SK-N-SH (cell line): ENCODE measurements around the gene LDLRAP1. TPM values are rescaled to one million over a fixed set of nuclear protein-coding genes. Genes with fewer than 3 reads are reported as not detected.

Experiments
- CTCF ChIA-PET: fragments of 300-600, 350-600 bp; formaldehyde crosslinking; extraction: SDS; loops from one replicate; lab custom pipeline; 2021; lab: Yijun Ruan, JAX
- POLR2A ChIA-PET: fragments of 350-600 bp; sonication (Branson Sonifier 250); formaldehyde crosslinking; extraction: SDS; loops from one replicate; lab custom pipeline; 2020; ENCODE audit warnings: antibody characterized with exemption, inconsistent platforms; lab: Yijun Ruan, JAX
- DNase-seq: peaks from one replicate; pipeline ENCODE4 v3.0.0; 2012
- H2AFZ ChIP-seq: fragments of 200-600 bp; sonication (generic); 2 replicates; pipeline ENCODE4 v1.8.1; 2016; ENCODE audit warnings: antibody characterized with exemption, mild to moderate bottlenecking, low read depth
- H3F3A ChIP-seq: fragments of 200-600 bp; sonication (generic); replicated peaks from 2 replicates; pipeline ENCODE3; 2016; ENCODE audit warnings: antibody characterized with exemption, mild to moderate bottlenecking; ENCODE audit not compliant: insufficient read depth
- H3K27ac ChIP-seq, 2 experiments: fragments of 200-500 bp in 1 of 2; fragments of 200-600 bp in 1 of 2; sonication (Bioruptor generic) in 1 of 2; sonication (generic), shearing (Covaris generic) in 1 of 2; 2 replicates each; pipeline versions ENCODE4 v1.5.1 to v1.6.1; 2014 to 2016; ENCODE audit warnings: low read depth in 2 of 2, inconsistent platforms in 1 of 2, low read length in 1 of 2, mild to moderate bottlenecking in 1 of 2, mixed read lengths in 1 of 2
- H3K27me3 ChIP-seq: fragments of 200-600 bp; sonication (generic), shearing (Covaris generic); 2 replicates; pipeline ENCODE4 v1.6.1; 2016; ENCODE audit warnings: mixed run types; ENCODE audit not compliant: insufficient read depth
- H3K36me3 ChIP-seq, 2 experiments: fragments of 200-500 bp in 1 of 2; fragments of 200-600 bp in 1 of 2; sonication (Bioruptor generic) in 1 of 2; sonication (generic) in 1 of 2; replicated peaks in 1 of 2; 2 replicates each; pipeline versions ENCODE3 to v1.5.1; 2014 to 2016; ENCODE audit warnings: low read length in 1 of 2, mild to moderate bottlenecking in 1 of 2; ENCODE audit not compliant: insufficient read depth in 2 of 2, control insufficient read depth in 1 of 2
- H3K4me1 ChIP-seq, 2 experiments: fragments of 200-500 bp in 1 of 2; fragments of 200-600 bp in 1 of 2; sonication (Bioruptor generic) in 1 of 2; sonication (generic), shearing (Covaris generic) in 1 of 2; 2 replicates each; pipeline versions ENCODE4 v1.5.1 to v1.6.1; 2014 to 2016; ENCODE audit warnings: low read depth in 1 of 2, low read length in 1 of 2, mixed run types in 1 of 2; ENCODE audit not compliant: insufficient read depth in 2 of 2, control insufficient read depth in 1 of 2
- H3K4me2 ChIP-seq: fragments of 200-600 bp; sonication (generic), shearing (Covaris generic); 2 replicates; pipeline ENCODE4 v1.6.1; 2017; ENCODE audit warnings: mixed run types
- H3K4me3 ChIP-seq, 2 experiments: fragments of 200-500 bp in 1 of 2; fragments of 200-600 bp in 1 of 2; sonication (Bioruptor generic) in 1 of 2; sonication (generic), shearing (Covaris generic) in 1 of 2; 2 replicates each; pipeline versions ENCODE4 v1.5.1 to v1.8.1; 2014 to 2016; ENCODE audit warnings: low read depth in 2 of 2, inconsistent platforms in 1 of 2, low read length in 1 of 2, mild to moderate bottlenecking in 1 of 2, mixed read lengths in 1 of 2, moderate library complexity in 1 of 2
- H3K79me2 ChIP-seq: fragments of 200-600 bp; sonication (generic); 2 replicates; pipeline ENCODE4 v1.8.1; 2017; ENCODE audit warnings: mild to moderate bottlenecking; ENCODE audit not compliant: insufficient read depth
- H3K9ac ChIP-seq: fragments of 200-600 bp; sonication (generic); 2 replicates; pipeline ENCODE4 v1.6.1; 2017; ENCODE audit warnings: mixed run types
- H3K9me2 ChIP-seq: fragments of 200-600 bp; sonication (generic); 2 replicates; pipeline ENCODE4 v1.6.1; 2017; ENCODE audit warnings: mixed run types
- H3K9me3 ChIP-seq: fragments of 200-600 bp; sonication (generic); 2 replicates; pipeline ENCODE4 v1.6.1; 2017; ENCODE audit warnings: mixed run types, mild to moderate bottlenecking, moderate library complexity
- H4K20me1 ChIP-seq: fragments of 200-600 bp; sonication (generic); 2 replicates; pipeline ENCODE4 v1.6.1; 2017; ENCODE audit warnings: mild to moderate bottlenecking, mixed run types; ENCODE audit not compliant: insufficient read depth
- ELF1 ChIP-seq: IDR thresholded peaks from 2 replicates; pipeline ENCODE4 v1.4.0; 2012
- EP300 ChIP-seq, 2 experiments: IDR thresholded peaks; 2 replicates each; pipeline versions ENCODE4 v1.4.0 to v1.6.1; 2012; ENCODE audit warnings: borderline replicate concordance in 1 of 2, low read depth in 1 of 2, low read length in 1 of 2
- EZH2phosphoT487 ChIP-seq: fragments of 200-600 bp; sonication (generic); IDR thresholded peaks from 2 replicates; pipeline ENCODE4 v1.6.1; 2017; ENCODE audit warnings: low read depth, mixed run types, mild to moderate bottlenecking, antibody characterized with exemption, moderate library complexity, borderline replicate concordance
- FOSL2 ChIP-seq: IDR thresholded peaks from 2 replicates; pipeline ENCODE4 v1.4.0; 2012; ENCODE audit warnings: low read depth, mild to moderate bottlenecking, moderate library complexity, borderline replicate concordance
- FOXM1 ChIP-seq: IDR thresholded peaks from 2 replicates; pipeline ENCODE4 v1.4.0; 2012; ENCODE audit warnings: low read depth, mild to moderate bottlenecking
- GABPA ChIP-seq: IDR thresholded peaks from 2 replicates; pipeline ENCODE4 v1.4.0; 2012; ENCODE audit warnings: low read depth, mild to moderate bottlenecking
- GATA2 ChIP-seq: sonication (generic); formaldehyde crosslinking; IDR thresholded peaks from 2 replicates; pipeline ENCODE4 v1.5.0; 2020; ENCODE audit warnings: mild to moderate bottlenecking, missing genetic modification reagents
- MEF2A ChIP-seq: IDR thresholded peaks from 2 replicates; pipeline ENCODE4 v1.4.0; 2012; ENCODE audit warnings: low read depth, borderline replicate concordance
- NFIC ChIP-seq: IDR thresholded peaks from 2 replicates; pipeline ENCODE4 v1.4.0; 2012; ENCODE audit warnings: borderline replicate concordance
- NRF1 ChIP-seq: IDR thresholded peaks from 2 replicates; pipeline ENCODE4 v1.6.1; 2012; ENCODE audit warnings: low read depth, mild to moderate bottlenecking, low read length
- RAD21 ChIP-seq: IDR thresholded peaks from 2 replicates; pipeline ENCODE4 v1.6.1; 2012; ENCODE audit warnings: mild to moderate bottlenecking, low read length
- RCOR1 ChIP-seq: fragments of 150-350 bp; IDR thresholded peaks from 2 replicates; pipeline ENCODE4 v1.6.1; 2017; ENCODE audit warnings: antibody characterized with exemption, low read length
- RXRA ChIP-seq: IDR thresholded peaks from 2 replicates; pipeline ENCODE4 v1.4.0; 2012; ENCODE audit warnings: low read depth, mild to moderate bottlenecking, borderline replicate concordance
- TEAD4 ChIP-seq: IDR thresholded peaks from 2 replicates; pipeline ENCODE4 v1.4.0; 2012; ENCODE audit warnings: mild to moderate bottlenecking, borderline replicate concordance; ENCODE audit not compliant: insufficient read depth
- WGBS: methylation state at CpG from one replicate; pipeline ENCODE4 v1.1.6; 2017; ENCODE audit warnings: low lambda C conversion rate; 5-methylcytosine and 5-hydroxymethylcytosine counted together
- polyA plus RNA-seq, 3 experiments: library from polyadenylated mRNA; depleted of rRNA; stranded (reverse); fragments of >200 nt; gene quantifications; 2 replicates each; pipeline ENCODE4 v1.2.3, GENCODE V29; 2012
- TF ChIP-seq, protein P1 (sequence below): IDR thresholded peaks from 2 replicates; pipeline ENCODE4 v1.4.0; 2012; ENCODE audit warnings: low read depth, borderline replicate concordance

LDLRAP1 gene
- polyA plus RNA-seq, 1 of the 3 experiments (the other 2 are of a cell fraction): 19.1 TPM

- Histone ChIP-seq H3K79me2 (no peaks in the 10 kb centered on the region), H3K9me3 (no peaks in the 10 kb centered on the region), H3F3A (no peaks in the 10 kb centered on the region), H3K4me3 (no peak overlapping the region), H3K27ac (no peak overlapping the region), H3K36me3 (no peaks in the 10 kb centered on the region), H3K9me2 (no peaks in the 10 kb centered on the region), H3K4me2 (no peak overlapping the region), H3K27me3 (no peaks in the 10 kb centered on the region; the same call in 1 of the 2 replicates), H2AFZ (no peak overlapping the region), H3K4me1 (no peaks in the 10 kb centered on the region), H4K20me1 (no peaks in the 10 kb centered on the region), H3K9ac (no peak overlapping the region)
- ChIA-PET CTCF (interaction anchor here (0.6 to 1.6 kb wide), 2 partner anchors 7 to 12 kb away, joined by 3 to 4 read pairs; no protein-coding TSS in a partner anchor), POLR2A (no interaction called here)
- WGBS: 81% methylated on average over 12 of the region's 21 CpGs
- TF ChIP-seq RXRA (no peak), MEF2A (no peak), RAD21 (no peak), GABPA (no peak), RCOR1 (no peak), EP300 (IDR thresholded peaks at IDR 0.05; ENCODE audit: borderline replicate concordance in 1 of 2, low read depth in 1 of 2, low read length in 1 of 2) (no peak), GATA2 (CRISPR knock-in tag) (no peak), EZH2phosphoT487 (no peak), TEAD4 (no peak), NRF1 (no peak), ELF1 (no peak), FOSL2 (no peak)
- TF ChIP-seq, protein P1, sequence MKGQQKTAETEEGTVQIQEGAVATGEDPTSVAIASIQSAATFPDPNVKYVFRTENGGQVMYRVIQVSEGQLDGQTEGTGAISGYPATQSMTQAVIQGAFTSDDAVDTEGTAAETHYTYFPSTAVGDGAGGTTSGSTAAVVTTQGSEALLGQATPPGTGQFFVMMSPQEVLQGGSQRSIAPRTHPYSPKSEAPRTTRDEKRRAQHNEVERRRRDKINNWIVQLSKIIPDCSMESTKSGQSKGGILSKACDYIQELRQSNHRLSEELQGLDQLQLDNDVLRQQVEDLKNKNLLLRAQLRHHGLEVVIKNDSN: no peak
- DNase-seq: no peak
Observed at GRCh38 chr1:25527946-25528595, 15.3 kb upstream of the LDLRAP1 start.

GRCh38 chr1:25528881-25529517, 14.4 kb upstream of the LDLRAP1 start:
- CTCF ChIA-PET: interaction anchor here (0.6 to 1.6 kb wide), 2 partner anchors 8 to 11 kb away, joined by 3 to 4 read pairs; no protein-coding TSS in a partner anchor
- Histone ChIP-seq H3K27ac (no peak overlapping the region), H4K20me1 (no peaks in the 10 kb centered on the region), H3K9me2 (no peaks in the 10 kb centered on the region), H3K9me3 (no peaks in the 10 kb centered on the region), H3K9ac (no peak overlapping the region), H3K4me3 (no peak overlapping the region), H2AFZ (no peak overlapping the region), H3K27me3 (no peaks in the 10 kb centered on the region; the same call in 1 of the 2 replicates), H3F3A (no peaks in the 10 kb centered on the region), H3K4me2 (no peak overlapping the region), H3K4me1 (no peaks in the 10 kb centered on the region), H3K36me3 (no peaks in the 10 kb centered on the region), H3K79me2 (no peaks in the 10 kb centered on the region)
- POLR2A ChIA-PET: no interaction called here
- WGBS: 79% methylated on average over 5 of the region's 7 CpGs
- no peak for TF ChIP-seq FOXM1
- TF ChIP-seq NFIC: no peak
- DNase-seq: peak; percentile 59
